C1 segment of cervical spinal cord (tissue), 14 donors: ENCODE results near the gene SHOX.
"Not testable (repeated sequence)": the region's sequence is repeated elsewhere in the genome, so short reads cannot be mapped to it uniquely, and the experiment has no call there.

ENCODE experiments used
- DNase-seq, 14 donors: peaks; one replicate each; lab custom pipeline; 2025; lab: John Stamatoyannopoulos, UW

The SHOX gene

GRCh38 chrX:630612-631496, at the start of gene SHOX:
TSS of gene SHOX (plus strand) at chrX:630791. CDS start at chrX:630898, 107 bp downstream.
- DNase-seq, result no peak

- DNase-seq, result no peak
Measured at GRCh38 chrX:581066-581465, 49.5 kb upstream of the SHOX start.

- DNase-seq, result no peak
Measured at GRCh38 chrX:581720-582298, 48.8 kb upstream of the SHOX start.

GRCh38 chrX:584572-584971, 46.0 kb upstream of the SHOX start:
- DNase-seq, result no peak

GRCh38 chrX:585115-585808, 45.3 kb upstream of the SHOX start:
- no peak for DNase-seq

- DNase-seq, result no peak
Measured at GRCh38 chrX:586351-586750, 44.2 kb upstream of the SHOX start.

- DNase-seq, result not testable (repeated sequence)
Measured at GRCh38 chrX:589261-589660, 41.3 kb upstream of the SHOX start.

- DNase-seq, result no peak
Measured at GRCh38 chrX:590693-591404, 39.7 kb upstream of the SHOX start.

GRCh38 chrX:599837-600715, 30.5 kb upstream of the SHOX start:
- no peak for DNase-seq

DNA sequence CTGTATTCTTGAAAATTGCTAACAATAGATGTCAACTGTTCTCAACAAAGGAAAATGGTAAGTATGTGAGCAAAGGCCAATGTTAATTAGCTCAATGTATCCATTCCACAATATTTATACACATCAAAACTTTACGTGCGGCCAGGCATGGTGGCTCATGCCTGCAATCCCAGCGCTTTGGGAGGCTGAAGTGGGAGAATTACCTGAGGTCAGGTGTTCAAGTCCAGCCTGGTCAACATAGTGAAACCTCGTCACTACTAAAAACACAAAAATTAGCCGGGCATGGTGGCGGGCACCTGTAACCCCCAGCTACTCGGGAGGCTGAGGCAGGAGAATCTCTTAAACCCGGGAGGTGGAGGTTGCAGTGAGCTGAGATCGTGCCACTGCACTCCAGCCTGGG, 27.6 kb upstream of the SHOX start:
- not testable (repeated sequence) for DNase-seq

GRCh38 chrX:604616-605015, 26.0 kb upstream of the SHOX start:
- DNase-seq, result not testable (repeated sequence)

- DNase-seq, result not testable (repeated sequence)
Measured at GRCh38 chrX:608088-608487, 22.5 kb upstream of the SHOX start.

GRCh38 chrX:614136-614535, 16.5 kb upstream of the SHOX start:
- DNase-seq, result no peak

DNA sequence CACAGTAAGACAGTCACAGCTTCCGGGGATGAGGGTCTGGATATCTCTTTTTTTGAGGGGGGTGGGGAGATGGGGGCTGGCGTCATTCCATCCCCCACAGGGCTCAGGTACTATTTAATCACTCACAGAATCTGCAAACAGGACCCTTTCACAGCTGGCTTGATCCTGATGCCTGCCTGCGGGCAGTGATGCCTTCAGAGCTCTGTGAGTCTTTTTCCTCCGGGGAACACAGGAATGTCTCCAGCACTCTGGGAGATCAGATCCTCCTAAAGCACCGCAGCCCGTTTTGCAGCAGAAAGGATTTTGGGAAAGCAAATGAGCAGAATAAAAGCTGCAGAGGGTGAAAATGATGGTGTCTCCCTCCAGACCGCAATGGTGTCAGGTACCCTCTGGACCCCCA, 13.2 kb upstream of the SHOX start:
- DNase-seq, result no peak

- DNase-seq, result no peak
Measured at GRCh38 chrX:617891-618290, 12.7 kb upstream of the SHOX start.

GRCh38 chrX:618304-618703, 12.3 kb upstream of the SHOX start:
- DNase-seq, result not testable (repeated sequence)

GRCh38 chrX:618761-619450, 11.7 kb upstream of the SHOX start:
- DNase-seq, result no peak

DNA sequence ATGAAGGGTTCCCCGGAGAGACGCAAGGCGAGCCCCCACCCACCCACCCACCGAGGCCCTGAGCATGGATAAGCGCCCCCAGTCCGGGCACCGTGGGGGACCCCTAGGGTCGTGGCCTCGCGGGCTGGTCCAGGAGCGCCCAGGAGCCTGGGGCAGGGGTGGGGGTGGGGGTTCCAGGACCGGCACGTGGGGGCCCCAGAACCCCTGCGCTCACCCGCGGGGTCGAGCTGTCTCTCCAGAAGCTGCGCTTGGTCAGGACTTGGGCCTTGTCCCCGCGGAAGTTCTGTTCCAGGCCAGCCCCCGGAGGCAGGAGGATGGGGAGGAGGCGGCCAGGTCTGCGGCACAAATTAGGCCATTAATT, 11.2 kb upstream of the SHOX start:
- DNase-seq, result no peak

- DNase-seq, result no peak
Measured at GRCh38 chrX:619812-620531, 10.6 kb upstream of the SHOX start.
